GM12874 (cell line): ENCODE measurements around the gene KLRC2.

ENCODE experiments used
- TF ChIP-seq, protein P1 (sequence below): IDR thresholded peaks from 2 replicates; pipeline ENCODE4 v1.5.1; 2011; ENCODE audit warnings: low read depth, mild to moderate bottlenecking, control low read depth, low read length, moderate library complexity; ENCODE audit not compliant: insufficient read depth

Gene KLRC2

DNA sequence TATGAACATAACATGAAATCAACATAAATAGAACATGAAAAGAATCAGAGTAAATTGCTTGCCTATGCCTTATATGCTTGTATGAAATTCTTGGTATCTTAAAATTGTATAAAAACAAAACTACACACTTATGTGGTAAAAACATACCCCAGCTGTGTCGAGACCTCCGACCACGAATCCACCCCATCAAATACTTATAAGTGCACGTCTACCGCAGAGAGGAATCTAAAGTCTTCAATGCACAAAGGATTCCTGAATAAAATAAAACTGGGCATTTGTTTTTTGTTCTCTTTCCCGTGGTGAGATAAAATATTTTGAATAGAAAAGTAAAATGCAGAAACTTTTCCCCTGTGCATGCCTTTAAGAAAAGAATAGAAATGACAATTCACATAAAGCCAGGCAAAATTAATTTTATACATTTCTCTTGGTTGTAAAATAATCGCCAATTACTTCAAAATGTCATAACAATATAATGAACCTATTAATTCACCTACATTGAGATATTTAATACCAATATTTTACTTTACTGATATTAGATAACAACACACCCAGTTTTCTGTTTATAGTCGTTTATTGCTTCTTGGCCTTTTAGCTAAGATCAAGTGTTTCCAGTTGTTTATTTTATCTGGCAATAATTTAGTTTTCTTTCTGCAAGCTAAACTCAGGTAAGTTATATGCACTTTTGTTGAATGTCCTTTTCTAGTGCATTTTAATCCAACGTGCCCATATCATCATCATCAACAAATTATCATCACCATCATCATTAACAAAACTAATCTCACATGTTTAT lies 47.0 kb downstream of the KLRC2 start:
- TF ChIP-seq, protein P1, sequence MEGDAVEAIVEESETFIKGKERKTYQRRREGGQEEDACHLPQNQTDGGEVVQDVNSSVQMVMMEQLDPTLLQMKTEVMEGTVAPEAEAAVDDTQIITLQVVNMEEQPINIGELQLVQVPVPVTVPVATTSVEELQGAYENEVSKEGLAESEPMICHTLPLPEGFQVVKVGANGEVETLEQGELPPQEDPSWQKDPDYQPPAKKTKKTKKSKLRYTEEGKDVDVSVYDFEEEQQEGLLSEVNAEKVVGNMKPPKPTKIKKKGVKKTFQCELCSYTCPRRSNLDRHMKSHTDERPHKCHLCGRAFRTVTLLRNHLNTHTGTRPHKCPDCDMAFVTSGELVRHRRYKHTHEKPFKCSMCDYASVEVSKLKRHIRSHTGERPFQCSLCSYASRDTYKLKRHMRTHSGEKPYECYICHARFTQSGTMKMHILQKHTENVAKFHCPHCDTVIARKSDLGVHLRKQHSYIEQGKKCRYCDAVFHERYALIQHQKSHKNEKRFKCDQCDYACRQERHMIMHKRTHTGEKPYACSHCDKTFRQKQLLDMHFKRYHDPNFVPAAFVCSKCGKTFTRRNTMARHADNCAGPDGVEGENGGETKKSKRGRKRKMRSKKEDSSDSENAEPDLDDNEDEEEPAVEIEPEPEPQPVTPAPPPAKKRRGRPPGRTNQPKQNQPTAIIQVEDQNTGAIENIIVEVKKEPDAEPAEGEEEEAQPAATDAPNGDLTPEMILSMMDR = no peak

DNA sequence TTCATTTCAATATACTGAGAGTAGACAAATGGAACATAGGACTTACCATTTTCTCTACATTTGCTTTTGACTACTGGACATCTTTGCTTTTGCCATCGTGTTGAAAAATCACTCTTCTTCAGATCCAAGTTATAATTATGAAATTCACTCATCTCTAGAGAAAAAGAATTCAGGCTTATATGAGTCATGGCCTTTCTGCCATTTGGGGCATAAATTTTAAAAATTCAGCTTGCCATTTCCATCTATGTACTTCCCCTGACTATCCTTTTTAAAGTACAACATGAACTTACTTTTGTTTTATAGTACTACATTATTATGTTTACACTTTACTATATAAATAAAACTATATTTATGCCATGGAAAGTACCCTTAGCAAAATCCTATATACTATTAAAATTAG lies 49.0 kb downstream of the KLRC2 start:
- TF ChIP-seq, protein P1 = no peak

DNA sequence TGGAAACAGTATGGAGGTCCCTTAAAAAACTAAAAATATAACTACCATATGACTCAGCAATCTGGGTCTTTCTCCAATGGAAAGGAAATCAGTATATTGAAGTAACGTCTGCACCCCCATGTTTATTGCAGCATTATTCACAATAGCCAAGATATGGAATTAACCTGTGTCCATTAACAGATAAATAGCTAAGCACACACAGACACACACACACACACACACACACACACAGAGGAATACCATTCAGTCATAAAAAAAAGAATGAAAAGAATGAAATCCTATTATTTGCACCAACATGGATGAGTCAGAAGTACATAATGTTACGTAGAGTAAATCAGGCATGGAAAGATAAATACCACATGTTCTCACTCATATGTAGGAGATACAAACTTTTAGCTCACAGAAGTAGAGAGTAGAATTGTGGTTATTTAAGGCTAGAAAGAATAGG lies 50.6 kb downstream of the KLRC2 start:
- TF ChIP-seq, protein P1 = no peak

DNA sequence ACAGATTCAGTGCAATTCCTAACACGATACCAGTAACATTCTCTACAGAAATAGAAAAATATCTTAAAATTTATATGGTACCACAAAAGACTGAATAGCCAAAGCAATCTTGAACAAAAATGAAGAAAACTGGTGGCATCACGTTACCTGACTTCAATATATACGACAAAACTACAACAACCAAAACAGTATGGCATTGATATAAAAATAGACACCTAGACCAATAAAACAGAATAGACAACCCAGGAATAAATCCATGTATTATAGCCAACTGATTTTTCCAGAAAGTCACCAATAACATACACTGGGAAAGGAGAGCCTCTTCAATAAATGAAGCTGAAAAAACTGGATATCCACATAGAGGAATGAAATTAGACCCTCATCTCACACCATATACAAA lies 51.6 kb downstream of the KLRC2 start:
- TF ChIP-seq, protein P1 = no peak

DNA sequence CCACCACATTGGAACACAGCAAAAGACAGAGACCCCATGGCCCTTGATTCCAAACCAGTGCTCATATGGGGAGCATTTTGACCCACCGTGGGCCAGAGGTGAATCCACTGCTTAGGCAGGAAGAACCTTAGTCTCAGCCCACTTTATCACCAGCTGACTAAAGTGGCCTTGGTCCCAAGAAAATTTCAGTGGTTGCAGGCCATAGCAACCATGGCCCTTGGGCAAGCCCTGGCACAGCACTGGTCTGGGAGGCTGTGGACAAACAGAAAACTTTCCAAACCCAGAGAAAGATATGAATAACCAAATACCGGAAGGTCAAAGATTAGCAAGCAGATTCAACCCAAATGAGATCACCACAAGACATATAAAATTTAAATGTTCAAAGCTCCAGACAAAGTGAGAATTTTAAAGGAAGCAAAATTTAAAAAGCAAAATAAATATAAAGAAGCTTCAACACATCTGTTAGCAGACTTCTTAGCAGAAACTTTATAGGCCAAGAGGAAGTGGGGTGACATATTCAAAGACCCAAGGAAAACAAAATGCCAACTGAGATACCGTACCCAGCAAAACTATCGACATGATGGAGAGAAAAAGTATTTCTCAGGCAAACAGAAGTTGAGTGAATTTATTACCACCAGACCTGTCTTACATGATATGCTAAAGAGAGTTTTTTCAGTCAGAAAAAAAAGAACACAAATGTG lies 53.7 kb downstream of the KLRC2 start:
- TF ChIP-seq, protein P1 = no peak
